Fibroblast of skin of right biceps (primary cell): ENCODE measurements around the gene GNLY.

Source experiments
- DNase-seq: peaks from one replicate; pipeline ENCODE4 v3.0.0-alpha.2; 2013

GNLY gene

GRCh38 chr2:85748039-85748734 lies 54.0 kb downstream of the GNLY start:
- DNase-seq, result no peak
